PC-3 (cell line): ENCODE data around the gene DNM3. TPM values are rescaled to one million over a fixed set of nuclear protein-coding genes. Genes with fewer than 3 reads are reported as not detected.

Source experiments
- ATAC-seq: fragments of 200-7000 bp; cut with Tn5 transposase; 2 replicates; pipeline ENCODE4 v1.9.1; 2020; ENCODE audit warnings: mild to moderate bottlenecking, moderate library complexity
- BruUV-seq: library from RNA; stranded (reverse); fragments of 400-500 nt; replicated peaks from 2 replicates; lab custom pipeline; 2021; lab: Mats Ljungman, UMichigan
- CTCF ChIA-PET: fragments of 300-600 bp; sonication (Branson Sonifier 250); formaldehyde crosslinking; loops from one replicate; lab custom pipeline; 2022; ENCODE audit warnings: antibody characterized with exemption; lab: Charles Lee
- POLR2A ChIA-PET: fragments of 300-600 bp; sonication (Branson Sonifier 250); formaldehyde crosslinking; loops from one replicate; lab custom pipeline; 2022; ENCODE audit warnings: antibody characterized with exemption; ENCODE audit not compliant: unreplicated experiment; lab: Charles Lee
- DNase-seq: peaks from one replicate; pipeline ENCODE4 v3.0.0-alpha.2; 2015
- H2AFZ ChIP-seq: fragments of 300-600 bp; sonication (generic); 2 replicates; pipeline ENCODE4 v1.6.0; 2016; ENCODE audit warnings: antibody characterized with exemption, low read length
- H3F3A ChIP-seq: fragments of 300-600 bp; sonication (generic); one replicate; pipeline ENCODE4 v1.6.0; 2017; ENCODE audit warnings: antibody characterized with exemption, low read length, control low read depth, mild to moderate bottlenecking; ENCODE audit not compliant: unreplicated experiment
- H3K27ac ChIP-seq: fragments of 300-600 bp; sonication (generic); 2 replicates; pipeline ENCODE4 v1.5.1; 2016; ENCODE audit warnings: mild to moderate bottlenecking, low read length
- H3K27me3 ChIP-seq: fragments of 300-600 bp; sonication (generic); 2 replicates; pipeline ENCODE4 v1.6.1; 2016; ENCODE audit warnings: low read length, mixed read lengths
- H3K36me3 ChIP-seq: fragments of 300-600 bp; sonication (generic); 2 replicates; pipeline ENCODE4 v1.6.1; 2016; ENCODE audit warnings: low read depth, mixed run types, low read length, mixed read lengths
- H3K4me1 ChIP-seq: fragments of 300-600 bp; sonication (generic); 2 replicates; pipeline ENCODE4 v1.5.1; 2016; ENCODE audit warnings: low read length; ENCODE audit not compliant: insufficient read depth
- H3K4me2 ChIP-seq: fragments of 300-600 bp; sonication (generic); 2 replicates; pipeline ENCODE4 v1.6.0; 2016; ENCODE audit warnings: low read length
- H3K4me3 ChIP-seq: fragments of 300-600 bp; sonication (generic); 2 replicates; pipeline ENCODE4 v1.5.1; 2016; ENCODE audit warnings: mild to moderate bottlenecking, low read length, mixed read lengths
- H3K79me2 ChIP-seq: fragments of 300-600 bp; sonication (generic); 2 replicates; pipeline ENCODE4 v1.6.1; 2017; ENCODE audit warnings: low read length, mixed read lengths
- H3K9ac ChIP-seq: fragments of 300-600 bp; sonication (generic); 2 replicates; pipeline ENCODE4 v1.6.0; 2016; ENCODE audit warnings: mild to moderate bottlenecking, low read length
- H3K9me2 ChIP-seq: fragments of 300-600 bp; sonication (generic); replicated peaks from 2 replicates; pipeline ENCODE4 v1.6.1; 2016; ENCODE audit warnings: mixed run types, low read length, mixed read lengths
- H3K9me3 ChIP-seq: fragments of 300-600 bp; sonication (generic); 2 replicates; pipeline ENCODE4 v1.6.1; 2016; ENCODE audit warnings: low read length, mixed read lengths
- H4K20me1 ChIP-seq: fragments of 300-600 bp; sonication (generic); 2 replicates; pipeline ENCODE4 v1.6.1; 2016; ENCODE audit warnings: low read length, mixed read lengths
- EZH2 ChIP-seq: fragments of 300-600 bp; sonication (generic); IDR thresholded peaks from one replicate; pipeline ENCODE4 v1.6.1; 2017; ENCODE audit warnings: antibody characterized with exemption, mild to moderate bottlenecking, low read length; ENCODE audit not compliant: unreplicated experiment
- EZH2phosphoT487 ChIP-seq: fragments of 300-600 bp; sonication (generic); IDR thresholded peaks from 2 replicates; pipeline ENCODE4 v1.6.1; 2018; ENCODE audit warnings: mild to moderate bottlenecking, antibody characterized with exemption, low read length, borderline replicate concordance
- intact Hi-C: fragments of 100-400 bp; cut with micrococcal nuclease; formaldehyde crosslinking; loops from 2 replicates; pipeline ENCODE4 v1.9.0; 2023
- total RNA-seq: library from RNA; depleted of rRNA; stranded (reverse); fragments of >200 nt; gene quantifications from 2 replicates; pipeline ENCODE4 v1.2.3, GENCODE V29; 2014
- TF ChIP-seq, protein P1 (sequence below): fragments of 300-600 bp; sonication (generic); conservative IDR thresholded peaks from 2 replicates; pipeline ENCODE4 v1.5.1; 2017; ENCODE audit warnings: antibody characterized with exemption, low read depth, mild to moderate bottlenecking, low read length

The DNM3 gene
- total RNA-seq, 1 experiment from 2014 or later = 0.98 TPM

DNA sequence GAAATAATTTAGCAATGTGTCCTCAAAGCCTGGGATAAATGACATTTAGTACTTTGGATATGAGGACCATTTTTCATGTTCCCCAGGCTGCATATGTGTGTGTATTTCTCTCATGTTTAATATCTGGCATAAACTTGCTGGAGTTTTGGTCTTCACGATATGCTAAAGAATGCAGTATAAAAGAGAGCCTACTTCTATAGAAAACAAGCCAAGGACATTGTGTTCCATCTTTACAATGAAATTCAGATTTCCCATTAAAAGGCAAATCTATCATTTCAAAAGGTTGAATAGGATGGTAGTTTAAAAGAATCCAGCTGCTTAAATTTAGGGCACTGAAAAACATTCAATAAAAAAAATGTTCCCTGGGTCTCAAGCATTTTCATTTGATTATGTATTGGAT, 410.2 kb downstream of the DNM3 start:
- no peak overlapping the region for H3K9ac ChIP-seq
- BruUV-seq = no TSS peak
- H3F3A ChIP-seq = peaks cover 11% of the 10 kb centered on the region
- no peaks in the 10 kb centered on the region for H3K9me3 ChIP-seq
- POLR2A ChIA-PET = no interaction called here
- intact Hi-C loops = loop anchor here (5.0 kb wide), 1 partner anchor 249 kb away; no protein-coding TSS in a partner anchor
- H4K20me1 ChIP-seq = no peaks in the 10 kb centered on the region
- no peak overlapping the region for H3K27ac ChIP-seq
- H3K27me3 ChIP-seq = no peaks in the 10 kb centered on the region
- no peak overlapping the region for H2AFZ ChIP-seq
- H3K4me3 ChIP-seq = no peak overlapping the region
- no peaks in the 10 kb centered on the region for H3K79me2 ChIP-seq
- no peak for DNase-seq
- CTCF ChIA-PET = no interaction called here
- no peaks in the 10 kb centered on the region for H3K36me3 ChIP-seq
- ATAC-seq = no peak
- peaks cover 28% of the 10 kb centered on the region for H3K4me1 ChIP-seq
- TF ChIP-seq EZH2phosphoT487 (no peak), EZH2 (no peak)
- TF ChIP-seq, protein P1, sequence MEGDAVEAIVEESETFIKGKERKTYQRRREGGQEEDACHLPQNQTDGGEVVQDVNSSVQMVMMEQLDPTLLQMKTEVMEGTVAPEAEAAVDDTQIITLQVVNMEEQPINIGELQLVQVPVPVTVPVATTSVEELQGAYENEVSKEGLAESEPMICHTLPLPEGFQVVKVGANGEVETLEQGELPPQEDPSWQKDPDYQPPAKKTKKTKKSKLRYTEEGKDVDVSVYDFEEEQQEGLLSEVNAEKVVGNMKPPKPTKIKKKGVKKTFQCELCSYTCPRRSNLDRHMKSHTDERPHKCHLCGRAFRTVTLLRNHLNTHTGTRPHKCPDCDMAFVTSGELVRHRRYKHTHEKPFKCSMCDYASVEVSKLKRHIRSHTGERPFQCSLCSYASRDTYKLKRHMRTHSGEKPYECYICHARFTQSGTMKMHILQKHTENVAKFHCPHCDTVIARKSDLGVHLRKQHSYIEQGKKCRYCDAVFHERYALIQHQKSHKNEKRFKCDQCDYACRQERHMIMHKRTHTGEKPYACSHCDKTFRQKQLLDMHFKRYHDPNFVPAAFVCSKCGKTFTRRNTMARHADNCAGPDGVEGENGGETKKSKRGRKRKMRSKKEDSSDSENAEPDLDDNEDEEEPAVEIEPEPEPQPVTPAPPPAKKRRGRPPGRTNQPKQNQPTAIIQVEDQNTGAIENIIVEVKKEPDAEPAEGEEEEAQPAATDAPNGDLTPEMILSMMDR = no peak
- H3K9me2 ChIP-seq = no peaks in the 10 kb centered on the region
- H3K4me2 ChIP-seq = no peak overlapping the region

DNA sequence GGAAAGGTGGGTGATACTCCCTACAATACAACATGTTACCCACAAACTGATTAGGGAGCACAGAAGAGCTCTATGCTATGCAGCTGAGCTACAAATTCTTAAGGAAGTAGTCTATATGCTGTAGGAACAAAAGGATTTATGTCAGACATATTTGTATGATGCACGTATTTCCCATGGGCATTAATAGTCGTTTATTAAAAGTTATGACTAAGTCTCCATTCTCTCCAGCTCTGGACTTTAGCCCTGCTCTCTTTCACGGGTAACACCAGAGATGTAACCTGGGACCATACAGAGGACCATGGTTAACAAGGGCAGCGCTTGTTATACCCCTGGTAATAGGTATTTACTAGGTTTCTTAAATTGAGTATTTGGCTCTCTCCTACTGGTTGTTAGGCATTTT, 411.0 kb downstream of the DNM3 start:
- Histone ChIP-seq H3K27me3 (no peaks in the 10 kb centered on the region), H3K4me3 (no peak overlapping the region), H2AFZ (no peak overlapping the region), H3K4me1 (peaks cover 23% of the 10 kb centered on the region), H3K9ac (no peak overlapping the region), H3F3A (peaks cover 11% of the 10 kb centered on the region), H3K9me2 (no peaks in the 10 kb centered on the region), H3K27ac (no peak overlapping the region), H3K9me3 (no peaks in the 10 kb centered on the region), H4K20me1 (no peaks in the 10 kb centered on the region), H3K36me3 (no peaks in the 10 kb centered on the region), H3K79me2 (no peaks in the 10 kb centered on the region), H3K4me2 (no peak overlapping the region)
- no TSS peak for BruUV-seq
- no peak for TF ChIP-seq EZH2phosphoT487
- TF ChIP-seq, protein P1 = no peak
- TF ChIP-seq EZH2 = no peak
- DNase-seq = no peak
- POLR2A ChIA-PET = interaction anchor here (0.6 kb wide), 1 partner anchor 16 kb away, joined by 3 read pairs; no protein-coding TSS in a partner anchor
- intact Hi-C loops = loop anchor here (5.0 kb wide), 1 partner anchor 250 kb away; no protein-coding TSS in a partner anchor
- CTCF ChIA-PET = no interaction called here
- no peak for ATAC-seq

DNA sequence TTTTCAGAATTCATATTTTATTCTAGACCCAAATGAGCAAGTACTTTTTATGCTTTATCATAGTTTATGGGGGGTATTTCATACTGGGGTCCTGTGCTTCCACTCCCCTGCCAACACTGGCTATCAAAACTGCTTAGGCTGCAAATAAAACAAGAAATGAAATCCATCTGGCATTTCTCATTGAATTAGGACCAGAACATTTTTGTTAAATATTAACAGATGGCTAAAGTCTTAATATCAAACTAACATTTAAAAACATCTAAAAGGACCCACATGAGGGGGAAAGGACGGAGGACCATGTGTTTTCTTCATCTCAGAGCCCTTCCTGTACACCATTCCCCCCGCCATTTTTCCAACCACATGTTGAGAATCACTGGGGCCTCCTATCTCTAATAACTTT, 411.7 kb downstream of the DNM3 start:
- Histone ChIP-seq H3K36me3 (no peaks in the 10 kb centered on the region), H3K27me3 (no peaks in the 10 kb centered on the region), H3K79me2 (no peaks in the 10 kb centered on the region), H2AFZ (no peak overlapping the region), H3F3A (peaks cover 11% of the 10 kb centered on the region), H3K4me2 (no peak overlapping the region), H3K9me2 (no peaks in the 10 kb centered on the region), H4K20me1 (no peaks in the 10 kb centered on the region), H3K4me1 (peaks cover 23% of the 10 kb centered on the region), H3K9ac (no peak overlapping the region), H3K27ac (no peak overlapping the region), H3K9me3 (no peaks in the 10 kb centered on the region), H3K4me3 (no peak overlapping the region)
- DNase-seq = no peak
- ChIA-PET POLR2A (interaction anchor here (0.6 kb wide), 1 partner anchor 16 kb away, joined by 3 read pairs; no protein-coding TSS in a partner anchor), CTCF (no interaction called here)
- intact Hi-C loops = loop anchor here (5.0 kb wide), 1 partner anchor 251 kb away; no protein-coding TSS in a partner anchor
- BruUV-seq = no TSS peak
- TF ChIP-seq EZH2 = no peak
- TF ChIP-seq EZH2phosphoT487 = no peak
- TF ChIP-seq, protein P1 = no peak
- no peak for ATAC-seq
